C4-2B (cell line): ENCODE results near the gene BIN2.

Experiments used
- CTCF ChIP-seq: fragments of 450-650 bp; conservative IDR thresholded peaks from 2 replicates; pipeline ENCODE4 v1.5.1; 2017; ENCODE audit warnings: mild to moderate bottlenecking
- ZFX ChIP-seq: fragments of 450-650 bp; IDR thresholded peaks from 2 replicates; pipeline ENCODE4 v1.6.1; 2017

GRCh38 chr12:51242120-51242519, 81.9 kb downstream of the BIN2 start:
- TF ChIP-seq CTCF: no peak
- no peak for TF ChIP-seq ZFX
